ENCODE measurements around the gene AFF1. TPM values are rescaled to one million over a fixed set of nuclear protein-coding genes. Genes with fewer than 3 reads are reported as not detected.

AFF1 gene
- total RNA-seq, 4 donors from 2014 or later: 26.7 to 200 (median 92.5) TPM

- Histone ChIP-seq H3K4me1 (peaks cover 0 to 11% of the 10 kb centered on the region in 2 donors), H3K9me3 (no peaks in the 10 kb centered on the region), H3K27ac (peak overlapping the region; percentile 18 to 66), H3K36me3 (no peaks in the 10 kb centered on the region), H3K4me3 (no peak overlapping the region), H3K27me3 (no peaks in the 10 kb centered on the region)
- TF ChIP-seq POLR2A (IDR thresholded peaks at IDR 0.05) (no peak), CTCF (IDR thresholded peaks at IDR 0.05) (peak; percentile 84 to 89 (median 86))
- intact Hi-C loops (cut with DNase I; ENCODE audit: low total_unique reads): loop anchor here (10.0 kb wide), 1 partner anchor 84 kb away; no protein-coding TSS in a partner anchor
- peak in 1 of 2 donors; percentile 76 for DNase-seq
These were observed 215.9 kb downstream of the AFF1 start for GRCh38 chr4:87150498-87151261.

- H3K9me3 ChIP-seq: no peaks in the 10 kb centered on the region
- H3K36me3 ChIP-seq: no peaks in the 10 kb centered on the region
- intact Hi-C loops (cut with DNase I; ENCODE audit: low total_unique reads): loop anchor here (10.0 kb wide), 1 partner anchor 83 kb away; no protein-coding TSS in a partner anchor
- H3K4me1 ChIP-seq: peaks cover 0 to 11% of the 10 kb centered on the region in 2 donors
- no peaks in the 10 kb centered on the region for H3K27me3 ChIP-seq
- H3K27ac ChIP-seq: peak overlapping the region; percentile 21 to 66
- DNase-seq: no peak
- H3K4me3 ChIP-seq: no peak overlapping the region
- TF ChIP-seq CTCF (IDR thresholded peaks at IDR 0.05) (no peak), POLR2A (IDR thresholded peaks at IDR 0.05) (no peak)
These were observed 216.9 kb downstream of the AFF1 start for GRCh38 chr4:87151730-87152129.

GRCh38 chr4:87152310-87153041, 217.7 kb downstream of the AFF1 start:
- Histone ChIP-seq H3K9me3 (no peaks in the 10 kb centered on the region), H3K36me3 (no peaks in the 10 kb centered on the region), H3K4me3 (no peak overlapping the region), H3K27me3 (no peaks in the 10 kb centered on the region), H3K27ac (peak overlapping the region; percentile 21 to 66), H3K4me1 (peaks cover 0 to 11% of the 10 kb centered on the region in 2 donors)
- DNase-seq: peak in 1 of 2 donors; percentile 30
- intact Hi-C loops (cut with DNase I; ENCODE audit: low total_unique reads): loop anchor here (10.0 kb wide), 1 partner anchor 82 kb away; no protein-coding TSS in a partner anchor
- TF ChIP-seq POLR2A (IDR thresholded peaks at IDR 0.05): no peak
- no peak for TF ChIP-seq CTCF (IDR thresholded peaks at IDR 0.05)

GRCh38 chr4:87153078-87153870, 218.5 kb downstream of the AFF1 start:
- Histone ChIP-seq H3K27me3 (no peaks in the 10 kb centered on the region), H3K36me3 (no peaks in the 10 kb centered on the region), H3K4me3 (no peak overlapping the region), H3K9me3 (no peaks in the 10 kb centered on the region), H3K4me1 (peaks cover 0 to 11% of the 10 kb centered on the region in 2 donors), H3K27ac (peak overlapping the region in 1 of 2 donors; percentile 66)
- DNase-seq: no peak
- TF ChIP-seq CTCF (IDR thresholded peaks at IDR 0.05) (no peak), POLR2A (IDR thresholded peaks at IDR 0.05) (no peak)
- intact Hi-C loops (cut with DNase I; ENCODE audit: low total_unique reads): loop anchor here (10.0 kb wide), 1 partner anchor 82 kb away; no protein-coding TSS in a partner anchor

Measured in uterus (tissue), 4 donors.